Liver (tissue), 3 donors: Measurements from ENCODE around the gene PCDHGC4.

Experiments
- EGR1 ChIP-seq, 2 donors: IDR thresholded peaks; 2 replicates each; pipeline ENCODE4 v1.6.1; 2016 to 2018; ENCODE audit warnings: antibody characterized with exemption in 2 of 2, low read depth in 2 of 2
- GABPA ChIP-seq, 2 donors: IDR thresholded peaks in 1 of 2; conservative IDR thresholded peaks in 1 of 2; 2 replicates each; pipeline ENCODE4 v1.6.1; 2016; ENCODE audit warnings: antibody characterized with exemption in 2 of 2, mild to moderate bottlenecking in 1 of 2, moderate library complexity in 1 of 2
- HNF4A ChIP-seq, 2 donors: conservative IDR thresholded peaks; 2 replicates each; pipeline ENCODE4 v1.6.1; 2016; ENCODE audit warnings: antibody characterized with exemption in 2 of 2, mild to moderate bottlenecking in 2 of 2
- JUND ChIP-seq, 2 donors: IDR thresholded peaks; 2 replicates each; pipeline ENCODE4 v1.6.1; 2016; ENCODE audit warnings: antibody characterized with exemption in 2 of 2
- NR2F2 ChIP-seq: IDR thresholded peaks from 2 replicates; pipeline ENCODE4 v1.6.1; 2016; ENCODE audit warnings: antibody characterized with exemption
- RAD21 ChIP-seq, 2 donors: IDR thresholded peaks; 2 replicates each; pipeline ENCODE4 v1.6.1; 2016; ENCODE audit warnings: antibody characterized with exemption in 2 of 2, mild to moderate bottlenecking in 2 of 2
- SP1 ChIP-seq: IDR thresholded peaks from 2 replicates; pipeline ENCODE4 v1.6.1; 2018; ENCODE audit warnings: antibody characterized with exemption, mild to moderate bottlenecking
- TAF1 ChIP-seq: conservative IDR thresholded peaks from 2 replicates; pipeline ENCODE4 v1.6.1; 2016; ENCODE audit warnings: antibody characterized with exemption, mild to moderate bottlenecking
- YY1 ChIP-seq: IDR thresholded peaks from 2 replicates; pipeline ENCODE4 v1.6.1; 2016; ENCODE audit warnings: antibody characterized with exemption, mild to moderate bottlenecking
- TF ChIP-seq, protein P1 (sequence below): fragments of 150-350 bp; IDR thresholded peaks from 2 replicates; pipeline ENCODE4 v1.5.1; 2017; ENCODE audit warnings: improper control_type of control experiment, low read depth, low read length; ENCODE audit not compliant: missing input control
- TF ChIP-seq, protein P2 (sequence below): IDR thresholded peaks from 2 replicates; pipeline ENCODE4 v1.6.1; 2016; ENCODE audit warnings: antibody characterized with exemption
- TF ChIP-seq, protein P3 (sequence below): IDR thresholded peaks from 2 replicates; pipeline ENCODE4 v1.6.1; 2016; ENCODE audit warnings: antibody characterized with exemption, mild to moderate bottlenecking
- TF ChIP-seq, protein P4 (sequence below): IDR thresholded peaks from 2 replicates; pipeline ENCODE4 v1.6.1; 2016; ENCODE audit warnings: antibody characterized with exemption
- TF ChIP-seq, protein P5 (sequence below): IDR thresholded peaks from 2 replicates; pipeline ENCODE4 v1.6.1; 2016; ENCODE audit warnings: antibody characterized with exemption
- donor health status: healthy.
- donor health status: healthy.

DNA sequence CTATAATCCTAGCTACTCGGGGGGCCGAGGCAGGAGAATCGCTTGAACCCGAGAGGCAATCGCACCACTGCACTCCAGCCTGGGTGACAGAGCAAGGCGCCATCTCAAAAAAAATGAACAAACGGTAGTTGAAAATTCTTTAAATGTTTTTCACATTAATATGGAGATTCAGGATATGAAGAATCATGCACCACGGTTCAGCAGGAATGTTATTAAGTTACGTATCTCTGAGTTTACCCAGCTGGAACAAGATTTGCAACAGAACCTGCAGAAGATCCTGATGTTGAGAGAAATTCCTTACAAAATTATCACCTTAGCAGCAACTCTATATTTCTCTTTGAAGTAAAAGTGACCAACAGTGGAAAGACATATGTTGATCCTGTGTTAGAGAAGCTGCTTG is 44.5 kb upstream of the PCDHGC4 start:
- TF ChIP-seq, protein P1, sequence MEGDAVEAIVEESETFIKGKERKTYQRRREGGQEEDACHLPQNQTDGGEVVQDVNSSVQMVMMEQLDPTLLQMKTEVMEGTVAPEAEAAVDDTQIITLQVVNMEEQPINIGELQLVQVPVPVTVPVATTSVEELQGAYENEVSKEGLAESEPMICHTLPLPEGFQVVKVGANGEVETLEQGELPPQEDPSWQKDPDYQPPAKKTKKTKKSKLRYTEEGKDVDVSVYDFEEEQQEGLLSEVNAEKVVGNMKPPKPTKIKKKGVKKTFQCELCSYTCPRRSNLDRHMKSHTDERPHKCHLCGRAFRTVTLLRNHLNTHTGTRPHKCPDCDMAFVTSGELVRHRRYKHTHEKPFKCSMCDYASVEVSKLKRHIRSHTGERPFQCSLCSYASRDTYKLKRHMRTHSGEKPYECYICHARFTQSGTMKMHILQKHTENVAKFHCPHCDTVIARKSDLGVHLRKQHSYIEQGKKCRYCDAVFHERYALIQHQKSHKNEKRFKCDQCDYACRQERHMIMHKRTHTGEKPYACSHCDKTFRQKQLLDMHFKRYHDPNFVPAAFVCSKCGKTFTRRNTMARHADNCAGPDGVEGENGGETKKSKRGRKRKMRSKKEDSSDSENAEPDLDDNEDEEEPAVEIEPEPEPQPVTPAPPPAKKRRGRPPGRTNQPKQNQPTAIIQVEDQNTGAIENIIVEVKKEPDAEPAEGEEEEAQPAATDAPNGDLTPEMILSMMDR, result no peak
- TF ChIP-seq GABPA (IDR thresholded peaks at IDR 0.05 in 1 of 2, conservative IDR thresholded peaks at IDR 0.05 in 1 of 2) (no peak), RAD21 (IDR thresholded peaks at IDR 0.05) (no peak), SP1 (no peak), TAF1 (no peak), HNF4A (conservative IDR thresholded peaks at IDR 0.05) (no peak), EGR1 (IDR thresholded peaks at IDR 0.05; ENCODE audit: low read depth in 2 of 2) (no peak), JUND (IDR thresholded peaks at IDR 0.05) (no peak), YY1 (no peak), NR2F2 (no peak)
- TF ChIP-seq, protein P2, sequence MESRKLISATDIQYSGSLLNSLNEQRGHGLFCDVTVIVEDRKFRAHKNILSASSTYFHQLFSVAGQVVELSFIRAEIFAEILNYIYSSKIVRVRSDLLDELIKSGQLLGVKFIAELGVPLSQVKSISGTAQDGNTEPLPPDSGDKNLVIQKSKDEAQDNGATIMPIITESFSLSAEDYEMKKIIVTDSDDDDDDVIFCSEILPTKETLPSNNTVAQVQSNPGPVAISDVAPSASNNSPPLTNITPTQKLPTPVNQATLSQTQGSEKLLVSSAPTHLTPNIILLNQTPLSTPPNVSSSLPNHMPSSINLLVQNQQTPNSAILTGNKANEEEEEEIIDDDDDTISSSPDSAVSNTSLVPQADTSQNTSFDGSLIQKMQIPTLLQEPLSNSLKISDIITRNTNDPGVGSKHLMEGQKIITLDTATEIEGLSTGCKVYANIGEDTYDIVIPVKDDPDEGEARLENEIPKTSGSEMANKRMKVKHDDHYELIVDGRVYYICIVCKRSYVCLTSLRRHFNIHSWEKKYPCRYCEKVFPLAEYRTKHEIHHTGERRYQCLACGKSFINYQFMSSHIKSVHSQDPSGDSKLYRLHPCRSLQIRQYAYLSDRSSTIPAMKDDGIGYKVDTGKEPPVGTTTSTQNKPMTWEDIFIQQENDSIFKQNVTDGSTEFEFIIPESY, result no peak
- TF ChIP-seq, protein P3, sequence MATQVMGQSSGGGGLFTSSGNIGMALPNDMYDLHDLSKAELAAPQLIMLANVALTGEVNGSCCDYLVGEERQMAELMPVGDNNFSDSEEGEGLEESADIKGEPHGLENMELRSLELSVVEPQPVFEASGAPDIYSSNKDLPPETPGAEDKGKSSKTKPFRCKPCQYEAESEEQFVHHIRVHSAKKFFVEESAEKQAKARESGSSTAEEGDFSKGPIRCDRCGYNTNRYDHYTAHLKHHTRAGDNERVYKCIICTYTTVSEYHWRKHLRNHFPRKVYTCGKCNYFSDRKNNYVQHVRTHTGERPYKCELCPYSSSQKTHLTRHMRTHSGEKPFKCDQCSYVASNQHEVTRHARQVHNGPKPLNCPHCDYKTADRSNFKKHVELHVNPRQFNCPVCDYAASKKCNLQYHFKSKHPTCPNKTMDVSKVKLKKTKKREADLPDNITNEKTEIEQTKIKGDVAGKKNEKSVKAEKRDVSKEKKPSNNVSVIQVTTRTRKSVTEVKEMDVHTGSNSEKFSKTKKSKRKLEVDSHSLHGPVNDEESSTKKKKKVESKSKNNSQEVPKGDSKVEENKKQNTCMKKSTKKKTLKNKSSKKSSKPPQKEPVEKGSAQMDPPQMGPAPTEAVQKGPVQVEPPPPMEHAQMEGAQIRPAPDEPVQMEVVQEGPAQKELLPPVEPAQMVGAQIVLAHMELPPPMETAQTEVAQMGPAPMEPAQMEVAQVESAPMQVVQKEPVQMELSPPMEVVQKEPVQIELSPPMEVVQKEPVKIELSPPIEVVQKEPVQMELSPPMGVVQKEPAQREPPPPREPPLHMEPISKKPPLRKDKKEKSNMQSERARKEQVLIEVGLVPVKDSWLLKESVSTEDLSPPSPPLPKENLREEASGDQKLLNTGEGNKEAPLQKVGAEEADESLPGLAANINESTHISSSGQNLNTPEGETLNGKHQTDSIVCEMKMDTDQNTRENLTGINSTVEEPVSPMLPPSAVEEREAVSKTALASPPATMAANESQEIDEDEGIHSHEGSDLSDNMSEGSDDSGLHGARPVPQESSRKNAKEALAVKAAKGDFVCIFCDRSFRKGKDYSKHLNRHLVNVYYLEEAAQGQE, result no peak
- TF ChIP-seq, protein P4, sequence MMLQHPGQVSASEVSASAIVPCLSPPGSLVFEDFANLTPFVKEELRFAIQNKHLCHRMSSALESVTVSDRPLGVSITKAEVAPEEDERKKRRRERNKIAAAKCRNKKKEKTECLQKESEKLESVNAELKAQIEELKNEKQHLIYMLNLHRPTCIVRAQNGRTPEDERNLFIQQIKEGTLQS, result no peak
- TF ChIP-seq, protein P5, sequence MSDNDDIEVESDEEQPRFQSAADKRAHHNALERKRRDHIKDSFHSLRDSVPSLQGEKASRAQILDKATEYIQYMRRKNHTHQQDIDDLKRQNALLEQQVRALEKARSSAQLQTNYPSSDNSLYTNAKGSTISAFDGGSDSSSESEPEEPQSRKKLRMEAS, result no peak
